ENCODE results near the gene SAV1.
"Not testable (repeated sequence)": the region's sequence is repeated elsewhere in the genome, so short reads cannot be mapped to it uniquely, and the experiment has no call there.

Gene SAV1

DNA sequence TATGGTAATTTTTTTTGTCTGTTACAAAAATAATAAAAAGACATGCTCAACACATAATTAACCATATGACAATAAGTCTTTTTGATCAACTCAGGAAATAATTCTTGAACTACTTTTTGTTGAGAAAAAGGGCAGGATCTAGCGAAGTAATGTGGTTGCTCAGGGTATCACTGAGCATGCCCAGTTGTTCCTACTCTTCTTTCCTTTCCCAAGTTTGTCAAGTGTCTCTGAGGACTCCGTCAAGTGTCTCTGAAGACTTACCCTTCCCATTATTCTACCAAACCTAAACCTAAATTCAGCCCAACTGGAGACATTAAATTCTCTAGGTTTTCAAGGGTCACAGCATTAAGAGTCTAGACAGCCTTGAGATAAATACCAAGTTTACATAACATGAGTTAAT lies 3.5 kb downstream of the SAV1 start:
- not testable (repeated sequence) for DNase-seq

- DNase-seq: no peak
Measured at GRCh38 chr14:50659327-50659974, 8.7 kb downstream of the SAV1 start.

DNA sequence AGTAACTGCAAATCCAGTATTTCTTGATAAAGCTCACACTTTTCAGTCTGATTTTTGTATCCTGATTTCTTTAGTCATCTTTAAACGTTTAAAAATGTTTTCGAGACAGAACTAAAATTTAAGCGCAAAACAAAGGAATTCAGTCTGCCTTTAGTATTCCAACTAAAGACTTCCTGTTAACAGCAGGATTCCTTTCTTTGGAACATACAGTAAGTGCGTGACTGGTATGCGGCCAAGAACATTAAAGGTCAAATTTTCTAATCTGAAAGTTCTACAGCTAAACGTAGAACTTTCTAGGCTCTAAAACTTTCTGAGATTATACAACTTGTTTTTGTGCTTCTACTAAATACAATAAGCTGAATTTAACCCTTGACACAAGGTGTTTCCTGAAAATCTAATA lies 9.9 kb downstream of the SAV1 start:
- no peak for DNase-seq

DNA sequence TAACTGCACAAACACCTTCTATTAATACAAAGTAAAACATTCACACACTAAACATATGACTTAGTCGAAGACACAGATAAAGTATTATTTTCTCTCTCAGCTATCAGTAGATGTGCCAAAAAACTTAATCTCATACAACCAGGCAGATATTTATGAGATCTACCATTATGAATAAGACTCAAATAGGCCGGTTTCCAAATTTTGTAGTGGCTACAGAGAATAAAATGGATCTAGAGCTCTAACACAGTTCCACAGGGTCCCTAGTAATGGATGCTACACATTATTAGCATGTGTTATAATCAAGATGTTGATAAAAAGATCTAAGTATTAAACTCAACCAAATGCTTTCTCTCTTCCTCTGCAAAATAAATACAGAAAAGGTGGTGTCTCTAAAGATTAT lies 10.4 kb downstream of the SAV1 start:
- DNase-seq: no peak

DNA sequence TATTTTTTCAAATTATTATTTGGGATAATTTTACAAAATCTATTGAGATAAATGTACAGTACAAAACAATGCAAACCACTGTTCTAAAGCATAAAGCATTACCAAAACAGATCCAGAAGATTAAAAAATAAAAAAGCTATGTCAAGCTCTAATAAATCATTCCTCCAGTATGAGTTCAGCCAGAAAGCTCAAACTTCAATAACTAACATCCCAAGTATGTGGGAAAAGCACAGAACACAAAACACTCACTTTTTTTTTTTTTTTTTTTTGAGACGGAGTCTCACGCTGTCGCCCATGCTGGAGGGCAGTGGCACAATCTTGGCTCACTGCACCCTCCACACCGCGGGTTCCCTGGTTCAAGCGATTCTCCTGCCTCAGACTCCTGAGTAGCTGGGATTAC lies 11.3 kb downstream of the SAV1 start:
- no peak for DNase-seq

- DNase-seq: no peak
Measured at GRCh38 chr14:50649691-50650090, 18.4 kb downstream of the SAV1 start.

- no peak for DNase-seq
Measured at GRCh38 chr14:50647753-50648152, 20.4 kb downstream of the SAV1 start.

GRCh38 chr14:50647282-50647681 lies 20.8 kb downstream of the SAV1 start:
- DNase-seq: no peak

DNA sequence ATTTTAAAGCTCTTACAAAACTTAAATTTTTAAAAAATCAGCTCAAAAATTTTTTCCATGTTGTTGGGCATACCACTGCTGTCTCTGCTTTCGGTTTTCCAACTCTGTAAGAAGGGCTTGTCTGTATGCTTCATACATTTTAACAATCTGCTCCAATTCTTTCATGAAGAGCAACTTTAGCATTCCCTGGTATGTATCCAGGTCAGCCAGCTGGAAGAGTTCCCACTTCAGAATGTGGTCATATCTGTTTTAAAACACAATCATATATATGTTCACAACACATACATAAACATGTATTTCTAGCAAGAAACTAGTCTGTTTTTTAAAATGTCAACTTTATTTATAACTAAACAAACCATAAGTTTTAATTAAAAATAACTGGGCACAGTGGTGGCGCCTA lies 33.0 kb downstream of the SAV1 start:
- DNase-seq: no peak

DNA sequence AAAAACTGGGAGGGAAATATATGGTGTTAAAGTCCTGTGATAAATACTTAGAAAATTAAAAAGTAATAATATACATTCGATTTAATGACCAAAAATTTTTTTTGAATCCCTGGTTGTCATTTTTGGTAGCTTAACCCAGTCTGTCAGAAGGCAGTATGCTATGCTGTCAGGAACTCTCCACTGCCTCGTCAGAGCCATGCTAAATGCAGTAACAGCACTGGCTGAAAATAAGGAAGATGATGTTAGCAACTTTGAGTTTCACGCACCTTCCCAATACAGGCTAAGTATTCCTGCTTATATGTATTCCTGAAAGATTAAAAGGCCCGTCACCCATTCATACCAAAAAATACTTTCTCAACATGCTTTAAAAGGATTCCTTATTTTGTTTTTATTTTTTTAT lies 34.2 kb downstream of the SAV1 start:
- no peak for DNase-seq

- DNase-seq: no peak
Measured at GRCh38 chr14:50631408-50631821, 36.7 kb downstream of the SAV1 start.

GRCh38 chr14:50624947-50625346 lies 43.2 kb downstream of the SAV1 start:
- DNase-seq: not testable (repeated sequence)

GRCh38 chr14:50624447-50624846 lies 43.7 kb downstream of the SAV1 start:
- no peak for DNase-seq

DNA sequence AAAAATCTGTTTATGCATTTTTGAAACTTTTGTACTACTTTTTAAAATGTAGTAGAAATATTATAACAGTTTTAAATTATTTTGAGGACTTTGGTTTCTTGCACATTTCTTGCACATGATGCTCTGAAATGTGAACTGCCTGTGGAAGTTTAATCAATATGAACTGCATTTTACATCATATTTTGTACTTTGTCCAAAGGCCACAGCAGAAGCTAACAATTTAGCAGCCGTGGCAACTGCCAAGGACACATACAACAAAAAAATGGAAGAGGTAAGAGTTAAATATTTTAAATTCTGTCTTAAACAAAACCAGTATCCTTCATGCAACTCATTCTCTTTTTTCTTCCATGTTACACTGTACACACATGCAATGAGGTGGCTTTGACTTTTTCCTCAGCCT lies 45.1 kb downstream of the SAV1 start:
- DNase-seq: no peak

- DNase-seq: no peak
Measured at GRCh38 chr14:50620341-50620740, 47.8 kb downstream of the SAV1 start.

DNA sequence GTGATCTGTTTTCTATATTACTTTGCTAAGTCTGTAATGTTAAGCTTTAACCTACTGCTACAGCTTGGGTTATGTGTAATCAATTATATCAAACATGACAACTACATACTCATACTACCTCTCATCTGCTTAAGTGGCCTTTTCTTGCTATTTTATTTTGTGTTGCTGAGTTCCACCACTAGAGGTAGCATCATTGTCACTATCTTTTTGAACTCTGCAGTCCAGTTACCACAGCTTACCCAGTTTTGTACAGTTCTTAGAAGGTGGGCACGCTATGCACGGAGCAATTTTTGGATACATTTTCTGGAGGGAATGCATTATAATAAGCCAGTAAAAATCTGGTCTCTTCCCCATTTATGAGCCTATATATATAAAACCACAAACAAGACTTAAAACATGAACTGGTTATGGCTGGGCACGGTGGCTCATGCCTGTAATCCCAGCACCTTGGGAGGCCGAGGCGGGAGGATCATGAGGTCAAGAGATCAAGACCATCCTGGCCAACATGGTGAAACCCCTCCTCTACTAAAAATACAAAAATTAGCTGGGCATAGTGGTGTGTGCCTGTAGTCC lies 48.5 kb downstream of the SAV1 start:
- DNase-seq: peak; percentile 21

DNA sequence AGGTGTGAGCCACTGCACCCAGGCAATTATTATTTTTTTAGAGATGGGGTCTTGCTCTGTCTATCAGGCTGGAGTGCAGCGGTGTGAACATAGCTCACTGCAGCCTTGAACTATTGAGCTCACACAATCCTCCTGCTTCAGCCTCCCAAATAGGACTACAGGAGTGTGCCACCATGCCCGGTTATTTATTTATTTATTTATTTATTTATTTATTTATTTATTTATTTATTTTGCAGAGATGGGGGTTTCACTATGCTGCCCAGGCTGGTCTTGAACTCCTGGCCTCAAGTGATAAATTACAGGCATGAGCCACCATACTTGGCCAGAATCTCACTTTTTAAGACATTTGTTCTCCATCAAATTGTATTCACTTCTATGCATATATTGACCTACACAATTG lies 51.8 kb downstream of the SAV1 start:
- no peak for DNase-seq

DNA sequence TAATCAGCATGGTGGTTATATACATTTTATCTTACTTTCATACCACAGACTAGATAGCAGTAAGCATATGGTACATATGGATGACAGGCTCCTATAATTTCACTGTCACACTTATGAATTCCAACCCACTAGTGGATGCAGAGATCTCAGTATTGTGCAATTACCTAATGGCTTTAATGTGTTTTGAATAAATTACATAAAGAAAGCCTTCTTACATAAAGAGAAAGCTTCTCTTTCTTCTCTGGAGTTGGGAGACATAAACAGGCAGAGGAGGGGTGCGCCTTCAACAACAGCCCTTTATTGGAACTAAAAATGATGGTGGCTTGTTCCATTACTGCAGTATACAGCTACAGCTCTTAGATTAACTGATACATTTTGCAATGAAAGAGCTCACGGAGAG lies 52.6 kb downstream of the SAV1 start:
- DNase-seq: no peak

GRCh38 chr14:50615056-50615455 lies 53.0 kb downstream of the SAV1 start:
- no peak for DNase-seq

DNA sequence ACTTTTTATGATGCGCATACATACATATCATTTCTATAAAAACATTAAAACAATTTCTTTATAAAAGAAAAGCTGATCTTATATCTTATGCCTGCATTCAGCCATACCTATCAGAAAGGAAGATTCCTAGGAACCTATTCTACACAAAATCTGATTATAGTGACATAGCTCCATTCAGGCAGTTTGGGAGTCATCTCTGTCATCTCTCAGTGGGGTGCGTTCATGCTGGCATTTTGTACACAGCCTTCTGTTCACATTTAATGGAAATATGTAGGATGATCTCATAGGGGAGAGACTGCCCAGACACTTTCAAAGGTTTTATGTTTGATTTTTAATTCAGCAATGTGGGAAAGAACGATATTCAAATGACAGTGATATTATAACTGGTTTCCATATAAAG lies 55.3 kb downstream of the SAV1 start:
- DNase-seq: no peak

GRCh38 chr14:50610465-50610864 lies 57.6 kb downstream of the SAV1 start:
- DNase-seq: no peak

DNA sequence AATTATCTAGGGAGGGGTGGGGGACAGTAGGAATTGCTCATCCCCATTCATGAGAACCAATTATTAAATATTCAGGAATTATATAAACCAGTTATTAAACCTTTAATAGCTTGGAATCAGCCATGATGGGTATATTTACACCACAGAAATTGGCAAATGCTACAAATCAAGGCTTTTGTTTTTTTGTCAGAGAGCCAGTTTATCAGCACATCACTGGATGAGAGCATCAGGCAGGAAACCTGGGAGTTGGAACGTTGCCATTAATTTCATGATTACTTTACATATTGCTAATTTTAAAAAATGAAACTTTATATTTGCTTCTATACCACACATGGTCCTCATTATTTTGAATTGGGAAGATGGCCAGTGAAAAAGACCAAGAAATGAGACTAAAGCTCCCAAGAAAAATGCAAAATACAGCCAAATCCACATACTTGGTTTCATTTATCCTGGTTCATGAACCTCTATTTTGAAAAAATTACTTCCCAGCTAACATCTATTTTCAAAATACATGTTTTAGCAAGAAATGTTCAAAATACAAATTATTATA lies 59.7 kb downstream of the SAV1 start:
- no peak for DNase-seq

GRCh38 chr14:50607761-50608160 lies 60.3 kb downstream of the SAV1 start:
- DNase-seq: no peak

DNA sequence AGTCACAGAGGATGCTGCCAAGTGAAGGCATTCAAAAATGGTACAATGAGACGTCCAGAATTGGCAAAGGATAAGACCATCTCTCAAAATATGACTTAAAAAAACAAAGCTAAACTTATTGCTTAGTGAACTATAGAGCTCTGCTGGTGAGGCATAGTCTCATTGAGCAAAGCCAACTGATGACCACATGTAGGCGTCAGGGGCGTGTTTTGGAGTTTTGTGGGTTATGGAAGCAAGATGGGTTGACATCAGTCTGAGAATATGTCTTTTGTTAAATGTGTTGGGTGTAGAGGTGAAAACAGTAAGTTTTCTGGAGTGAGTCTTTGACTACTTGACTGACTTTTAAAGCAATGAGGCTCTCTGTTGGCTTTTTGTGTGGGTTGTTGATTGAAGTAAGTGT lies 60.9 kb downstream of the SAV1 start:
- DNase-seq: no peak

DNA sequence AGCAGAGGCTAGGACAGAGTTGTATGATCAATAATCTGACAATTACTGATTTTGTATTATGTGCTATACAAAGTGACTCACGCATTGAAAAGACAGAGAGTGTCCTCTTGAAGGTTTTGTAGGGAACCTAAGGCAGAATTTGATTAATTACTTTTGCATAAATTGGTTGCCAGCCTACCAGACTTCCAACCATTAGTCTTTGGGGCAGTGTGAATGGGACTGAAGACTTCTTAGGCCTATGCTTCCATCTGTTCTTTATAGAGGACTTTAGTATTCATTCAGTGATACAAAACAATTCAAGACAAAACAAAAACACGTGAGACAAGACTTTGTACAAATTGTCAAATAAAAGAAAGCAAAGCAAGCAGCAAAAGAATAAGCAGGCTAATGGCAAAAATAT lies 61.6 kb downstream of the SAV1 start:
- no peak for DNase-seq

All from CD4-positive, alpha-beta T cell treated with Interleukin-12 subunit alpha and Interleukin-12 subunit beta, for 1 hour (primary cell).